C4-2B (cell line): ENCODE measurements around the gene SNX25.

Experiments used
- CTCF ChIP-seq: fragments of 450-650 bp; conservative IDR thresholded peaks from 2 replicates; pipeline ENCODE4 v1.5.1; 2017; ENCODE audit warnings: mild to moderate bottlenecking
- ZFX ChIP-seq: fragments of 450-650 bp; IDR thresholded peaks from 2 replicates; pipeline ENCODE4 v1.6.1; 2017

DNA sequence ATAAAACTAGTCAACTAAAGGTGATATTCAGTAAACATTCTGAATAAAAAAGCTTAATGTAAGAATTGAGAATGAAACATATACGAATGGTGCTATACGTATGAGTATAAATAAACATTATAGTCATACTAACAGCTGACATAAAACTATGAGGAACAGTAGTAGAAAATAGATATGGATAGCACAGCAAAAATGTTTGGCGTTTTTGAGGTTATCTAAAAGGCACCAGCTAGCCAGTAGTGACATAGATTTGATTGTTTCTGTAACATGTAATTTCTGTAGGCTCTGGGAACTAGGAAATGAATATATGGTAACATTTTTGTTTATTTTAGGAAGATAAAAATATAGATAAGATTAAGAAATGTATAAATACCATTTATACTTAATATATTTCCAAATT, 69.3 kb downstream of the SNX25 start:
- no peak for TF ChIP-seq CTCF
- no peak for TF ChIP-seq ZFX
